Fibroblast of skin of scalp (primary cell): Measurements from ENCODE around the gene ZNF177. TPM values are rescaled to one million over a fixed set of nuclear protein-coding genes. Genes with fewer than 3 reads are reported as not detected.
"Not testable (repeated sequence)": the region's sequence is repeated elsewhere in the genome, so short reads cannot be mapped to it uniquely, and the experiment has no call there.

Experiments used
- DNase-seq: peaks from one replicate; pipeline ENCODE4 v3.0.0-alpha.2; 2013
- polyA plus RNA-seq, 2 experiments: library from polyadenylated mRNA; unstranded; fragments of 120-200 nt; gene quantifications; one replicate each; pipeline ENCODE4 v1.2.1, GENCODE V29; 2013; ENCODE audit not compliant: insufficient read length in 2 of 2

Gene ZNF177
- 1.6 TPM for polyA plus RNA-seq (2013, experiment 1 of 2; ENCODE audit: insufficient read length)
- 1.9 TPM for polyA plus RNA-seq (2013, experiment 2 of 2; ENCODE audit: insufficient read length)

GRCh38 chr19:9362905-9363304 lies at the start of gene ZNF177:
Gene ZNF177, plus strand, starts transcription at chr19:9363013. Its CDS starts 15,299 bp downstream, at chr19:9378312.
- DNase-seq, result peak; percentile 14

- DNase-seq, result no peak
Observed at GRCh38 chr19:9313756-9314155, 49.1 kb upstream of the ZNF177 start.

GRCh38 chr19:9321338-9321737 lies 41.5 kb upstream of the ZNF177 start:
- DNase-seq, result no peak

- DNase-seq, result not testable (repeated sequence)
Observed at GRCh38 chr19:9321756-9322155, 41.1 kb upstream of the ZNF177 start.

- not testable (repeated sequence) for DNase-seq
Observed at GRCh38 chr19:9322201-9322600, 40.6 kb upstream of the ZNF177 start.

- DNase-seq, result peak; percentile 78
Observed at GRCh38 chr19:9323557-9323918, 39.3 kb upstream of the ZNF177 start.

GRCh38 chr19:9323919-9324583 lies 38.8 kb upstream of the ZNF177 start, which contains the start of gene ZNF559:
Gene ZNF559, plus strand, starts transcription at chr19:9324179. Its CDS starts 14,371 bp downstream, at chr19:9338550.
- peak; percentile 96 for DNase-seq

GRCh38 chr19:9324584-9324962 lies 38.2 kb upstream of the ZNF177 start:
- no peak for DNase-seq

- no peak for DNase-seq
Observed at GRCh38 chr19:9329999-9330398, 32.8 kb upstream of the ZNF177 start.

GRCh38 chr19:9342610-9343304 lies 20.1 kb upstream of the ZNF177 start:
- no peak for DNase-seq

GRCh38 chr19:9345005-9345404 lies 17.8 kb upstream of the ZNF177 start:
- no peak for DNase-seq

GRCh38 chr19:9348253-9348652 lies 14.6 kb upstream of the ZNF177 start:
- DNase-seq, result no peak

- DNase-seq, result no peak
Observed at GRCh38 chr19:9348671-9349070, 14.1 kb upstream of the ZNF177 start.

- DNase-seq, result no peak
Observed at GRCh38 chr19:9352505-9352904, 10.3 kb upstream of the ZNF177 start.

GRCh38 chr19:9353011-9353410 lies 9.8 kb upstream of the ZNF177 start:
- DNase-seq, result no peak

GRCh38 chr19:9354651-9355050 lies 8.2 kb upstream of the ZNF177 start:
- peak; percentile 14 for DNase-seq

GRCh38 chr19:9370738-9371619 lies 8.2 kb downstream of the ZNF177 start:
- no peak for DNase-seq

GRCh38 chr19:9381361-9381785 lies 18.6 kb downstream of the ZNF177 start:
- DNase-seq, result no peak

- peak; percentile 86 for DNase-seq
Observed at GRCh38 chr19:9406798-9407352, 44.1 kb downstream of the ZNF177 start.

- no peak for DNase-seq
Observed at GRCh38 chr19:9407827-9408226, 45.0 kb downstream of the ZNF177 start.

GRCh38 chr19:9413240-9413954 lies 50.6 kb downstream of the ZNF177 start:
- no peak for DNase-seq

- DNase-seq, result no peak
Observed at GRCh38 chr19:9427941-9428340, 65.1 kb downstream of the ZNF177 start.
